ENCODE results near the gene ZNF586. TPM values are rescaled to one million over a fixed set of nuclear protein-coding genes. Genes with fewer than 3 reads are reported as not detected.

ZNF586 gene
- total and polyA plus RNA-seq, 10 of the 15 experiments (the other 5 are each of a cell fraction or from before 2014, with no cell fraction given): 3.9 to 24.2 (median 15.0) TPM

- FAIRE-seq (no peak), ATAC-seq (no peak), DNase-seq (ENCODE audit: low read depth, low spot score) (no peak)
- Histone ChIP-seq H3K9ac (ENCODE audit: control insufficient read depth, insufficient read depth, low read length) (no peak overlapping the region), H4K20me1 (ENCODE audit: control insufficient read depth, insufficient read depth) (no peaks in the 10 kb centered on the region), H3K36me3 (ENCODE audit: control insufficient read depth in 2 of 2, insufficient read depth in 2 of 2, low read length in 1 of 2) (peaks cover 22 to 30% of the 10 kb centered on the region in 2 experiments), H3K4me2 (ENCODE audit: control insufficient read depth, insufficient read depth) (no peak overlapping the region), H3K9me3 (replicated peaks; ENCODE audit: control insufficient read depth, insufficient read depth, low read length) (peaks cover 63% of the 10 kb centered on the region), H3K4me1 (ENCODE audit: control insufficient read depth, insufficient read depth, low read length) (peaks cover 6% of the 10 kb centered on the region), H3K27me3 (replicated peaks in 1 of 2; ENCODE audit: control insufficient read depth in 2 of 2, insufficient read depth in 2 of 2, low read length in 1 of 2) (no peaks in the 10 kb centered on the region), H3K4me3 (no peak overlapping the region), H3K27ac (ENCODE audit: control insufficient read depth, insufficient read depth) (no peak overlapping the region), H2AFZ (ENCODE audit: control insufficient read depth, low read depth, low read length) (no peak overlapping the region), H3K79me2 (ENCODE audit: control insufficient read depth, insufficient read depth, low read length) (peaks cover 26% of the 10 kb centered on the region)
- ChIA-PET CTCF (no interaction called here), SMC1A (ENCODE audit: uncharacterized antibody, unreplicated experiment) (no interaction called here), RAD21 (ENCODE audit: unreplicated experiment) (no interaction called here), POLR2A (no interaction called here)
- intact Hi-C loops (cut with micrococcal nuclease; ENCODE audit: unreplicated experiment) (no loop called here), in situ Hi-C loops (cut with MboI) (no loop called here)
- WGBS (ENCODE audit: insufficient coverage, insufficient replicate concordance, low lambda C conversion rate, missing lambda C conversion rate): 92% methylated on average over 4 of the region's 4 CpGs
- no TSS peak for BruUV-seq (replicated peaks)
- no peak for TF ChIP-seq PRDM15 (CRISPR knock-in tag; IDR thresholded peaks at IDR 0.05)
- TF ChIP-seq SIX5 (IDR thresholded peaks at IDR 0.05; ENCODE audit: low read depth, low read length, severe bottlenecking): no peak
- no peak for TF ChIP-seq PAX8 (IDR thresholded peaks at IDR 0.05)
- no peak for TF ChIP-seq ZNF384 (IDR thresholded peaks at IDR 0.05; ENCODE audit: borderline replicate concordance, low read depth, low read length)
- TF ChIP-seq BCLAF1 (IDR thresholded peaks at IDR 0.05): no peak
- no peak for TF ChIP-seq NR2F1 (conservative IDR thresholded peaks at IDR 0.05)
- TF ChIP-seq NFYA (IDR thresholded peaks at IDR 0.05; ENCODE audit: borderline replicate concordance, low read depth, low read length): no peak
- no peak for TF ChIP-seq IKZF2 (IDR thresholded peaks at IDR 0.05)
- no peak for TF ChIP-seq SMARCA5 (IDR thresholded peaks at IDR 0.05)
- TF ChIP-seq BCL11A (IDR thresholded peaks at IDR 0.05; ENCODE audit: low read depth, low read length): no peak
- no peak for TF ChIP-seq FOXK2 (IDR thresholded peaks at IDR 0.05)
- TF ChIP-seq FOXM1 (IDR thresholded peaks at IDR 0.05; ENCODE audit: low read depth, low read length): no peak
- TF ChIP-seq TCF3 (IDR thresholded peaks at IDR 0.05; ENCODE audit: borderline replicate concordance, insufficient read depth, low read depth, low read length): no peak
- TF ChIP-seq DPF2 (IDR thresholded peaks at IDR 0.05): no peak
Observed at GRCh38 chr19:57778336-57778735, 8.9 kb downstream of the ZNF586 start.
